Central memory CD8-positive, alpha-beta T cell (primary cell): ENCODE results near the gene SHISA5.
"Not testable (repeated sequence)": the region's sequence is repeated elsewhere in the genome, so short reads cannot be mapped to it uniquely, and the experiment has no call there.

Experiments
- ATAC-seq: fragments of 150-1000 bp; cut with Tn5 transposase; replicated peaks from 2 replicates; pipeline ENCODE4 v1.10.0; 2022; ENCODE audit warnings: mild to moderate bottlenecking, moderate FRiP score, moderate number of reproducible peaks; ENCODE audit not compliant: poor library complexity, severe bottlenecking; ENCODE audit errors: extremely low read depth
- DNase-seq, 2 donors: peaks; one replicate each; pipeline ENCODE4 v3.0.0; 2021; ENCODE audit warnings: low spot score in 2 of 2
- H3K27ac Mint-ChIP-seq: one replicate; pipeline ENCODE4 v1.8.0; 2022; ENCODE audit warnings: low read depth, mild to moderate bottlenecking, moderate library complexity, mixed read lengths
- H3K27me3 Mint-ChIP-seq: one replicate; pipeline ENCODE4 v1.8.0; 2022; ENCODE audit warnings: mixed read lengths
- H3K36me3 Mint-ChIP-seq: one replicate; pipeline ENCODE4 v1.8.0; 2022; ENCODE audit warnings: mild to moderate bottlenecking, moderate library complexity, mixed read lengths; ENCODE audit not compliant: insufficient read depth
- H3K4me1 Mint-ChIP-seq: one replicate; pipeline ENCODE4 v1.8.0; 2022; ENCODE audit warnings: mixed read lengths
- H3K4me3 Mint-ChIP-seq: one replicate; pipeline ENCODE4 v1.8.0; 2022; ENCODE audit warnings: mild to moderate bottlenecking, moderate library complexity, mixed read lengths
- H3K9me3 Mint-ChIP-seq: one replicate; pipeline ENCODE4 v1.8.0; 2022; ENCODE audit warnings: mixed read lengths

The SHISA5 gene

GRCh38 chr3:48470286-48470685 lies 33.7 kb downstream of the SHISA5 start:
- peaks cover 27% of the 10 kb centered on the region for H3K36me3 Mint-ChIP-seq
- peak overlapping the region; percentile 51 for H3K4me3 Mint-ChIP-seq
- peak overlapping the region; percentile 67 for H3K27ac Mint-ChIP-seq
- H3K27me3 Mint-ChIP-seq: no peaks in the 10 kb centered on the region
- ATAC-seq: no peak
- peaks cover 69% of the 10 kb centered on the region for H3K4me1 Mint-ChIP-seq
- no peaks in the 10 kb centered on the region for H3K9me3 Mint-ChIP-seq
- no peak for DNase-seq

DNA sequence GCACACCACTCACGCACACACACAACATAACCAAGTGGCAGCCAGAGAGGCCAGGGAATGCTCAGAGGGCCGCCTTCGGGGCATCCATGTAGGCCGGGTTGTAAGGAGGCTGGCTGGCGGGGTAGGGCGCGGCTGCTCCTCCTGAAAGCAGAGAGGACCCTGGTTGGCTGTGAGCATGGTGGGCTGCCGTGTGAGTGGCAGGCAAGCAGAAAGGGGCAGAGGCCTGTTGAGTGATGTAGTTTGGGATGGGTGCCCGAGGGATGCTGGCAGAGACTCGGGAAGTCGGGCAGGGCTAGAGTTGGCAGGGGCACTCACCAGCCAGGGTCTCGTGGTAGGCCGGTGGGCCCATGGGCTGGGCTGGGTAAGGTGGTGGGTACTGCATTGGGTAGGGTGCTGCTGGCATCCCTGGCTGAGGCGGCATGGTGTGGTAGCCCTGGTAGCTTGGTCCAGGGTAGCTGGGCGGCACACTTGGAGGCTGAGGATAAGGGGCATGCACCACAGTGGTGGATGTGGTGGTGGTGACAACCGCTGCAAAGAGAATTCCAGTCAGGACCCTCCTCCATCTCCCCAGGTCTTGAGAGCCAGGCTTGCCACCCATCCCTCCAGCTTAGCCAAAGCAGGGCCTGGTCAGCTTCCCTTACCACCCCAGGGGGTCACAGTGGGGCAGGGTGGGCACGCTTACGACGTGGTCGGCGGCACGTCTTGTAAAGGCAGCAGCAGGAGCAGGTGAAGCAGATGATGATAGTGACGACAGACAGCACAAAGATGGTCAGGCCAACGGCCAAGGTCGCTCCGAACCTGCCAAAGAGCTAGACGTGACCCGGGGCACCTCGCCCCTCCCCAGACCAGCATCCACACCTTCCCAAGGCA lies 34.7 kb downstream of the SHISA5 start:
- Mint-ChIP-seq H3K36me3 (peaks cover 27% of the 10 kb centered on the region), H3K27ac (peak overlapping the region; percentile 74), H3K27me3 (no peaks in the 10 kb centered on the region), H3K9me3 (no peaks in the 10 kb centered on the region), H3K4me3 (peak overlapping the region; percentile 92), H3K4me1 (peaks cover 62% of the 10 kb centered on the region)
- no peak for ATAC-seq
- DNase-seq: no peak

DNA sequence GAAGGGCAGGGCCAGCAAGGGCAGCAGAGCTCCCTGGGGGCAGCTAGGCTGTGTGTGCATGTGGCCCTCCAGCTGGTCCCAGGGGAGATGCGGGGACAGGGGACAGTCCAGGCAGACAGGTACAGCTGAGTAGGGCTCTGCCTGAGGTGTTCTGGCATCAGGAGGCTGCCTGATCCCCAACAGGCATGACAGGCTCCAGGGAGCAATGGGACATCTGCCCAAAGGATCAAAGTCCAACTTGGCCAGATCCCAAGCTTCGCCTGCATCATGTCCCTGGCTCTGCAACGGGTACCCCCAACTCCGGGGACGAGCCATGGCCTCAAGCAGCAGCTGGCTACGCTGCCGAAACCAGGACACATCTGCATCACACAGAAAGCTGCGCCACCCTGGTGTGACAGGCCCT lies 35.6 kb downstream of the SHISA5 start:
- ATAC-seq (no peak), DNase-seq (no peak)
- H3K4me1 Mint-ChIP-seq: peaks cover 56% of the 10 kb centered on the region
- H3K27ac Mint-ChIP-seq: peak overlapping the region; percentile 93
- peaks cover 27% of the 10 kb centered on the region for H3K36me3 Mint-ChIP-seq
- no peaks in the 10 kb centered on the region for H3K9me3 Mint-ChIP-seq
- peak overlapping the region; percentile 92 for H3K4me3 Mint-ChIP-seq
- H3K27me3 Mint-ChIP-seq: no peaks in the 10 kb centered on the region

- ATAC-seq (no peak), DNase-seq (no peak)
- Mint-ChIP-seq H3K27ac (peak overlapping the region; percentile 93), H3K4me1 (peaks cover 50% of the 10 kb centered on the region), H3K36me3 (peaks cover 23% of the 10 kb centered on the region), H3K4me3 (peak overlapping the region; percentile 92), H3K27me3 (no peaks in the 10 kb centered on the region), H3K9me3 (no peaks in the 10 kb centered on the region)
Observed at GRCh38 chr3:48467473-48468267, 36.3 kb downstream of the SHISA5 start.

- H3K36me3 Mint-ChIP-seq: peaks cover 22% of the 10 kb centered on the region
- H3K9me3 Mint-ChIP-seq: no peaks in the 10 kb centered on the region
- DNase-seq (no peak), ATAC-seq (no peak)
- H3K4me3 Mint-ChIP-seq: peak overlapping the region; percentile 92
- H3K4me1 Mint-ChIP-seq: peaks cover 49% of the 10 kb centered on the region
- peak overlapping the region; percentile 93 for H3K27ac Mint-ChIP-seq
- no peaks in the 10 kb centered on the region for H3K27me3 Mint-ChIP-seq
Observed at GRCh38 chr3:48467110-48467454, 36.9 kb downstream of the SHISA5 start.

DNA sequence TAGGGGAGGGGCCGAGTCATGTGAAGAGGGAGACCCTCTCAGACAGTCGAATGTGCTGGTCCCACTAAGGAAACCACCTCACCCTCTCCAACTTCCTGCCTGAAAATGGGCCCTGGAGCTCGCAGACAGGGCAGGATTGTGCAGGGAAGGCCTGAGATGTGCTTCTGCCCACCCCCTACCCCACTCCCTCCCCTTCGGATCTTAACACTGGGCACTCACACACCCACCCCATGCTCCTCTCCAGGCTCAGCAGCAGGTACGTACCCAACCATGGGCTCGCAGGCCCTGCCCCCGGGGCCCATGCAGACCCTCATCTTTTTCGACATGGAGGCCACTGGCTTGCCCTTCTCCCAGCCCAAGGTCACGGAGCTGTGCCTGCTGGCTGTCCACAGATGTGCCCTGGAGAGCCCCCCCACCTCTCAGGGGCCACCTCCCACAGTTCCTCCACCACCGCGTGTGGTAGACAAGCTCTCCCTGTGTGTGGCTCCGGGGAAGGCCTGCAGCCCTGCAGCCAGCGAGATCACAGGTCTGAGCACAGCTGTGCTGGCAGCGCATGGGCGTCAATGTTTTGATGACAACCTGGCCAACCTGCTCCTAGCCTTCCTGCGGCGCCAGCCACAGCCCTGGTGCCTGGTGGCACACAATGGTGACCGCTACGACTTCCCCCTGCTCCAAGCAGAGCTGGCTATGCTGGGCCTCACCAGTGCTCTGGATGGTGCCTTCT lies 37.4 kb downstream of the SHISA5 start:
- Mint-ChIP-seq H3K27me3 (no peaks in the 10 kb centered on the region), H3K36me3 (peaks cover 23% of the 10 kb centered on the region), H3K4me1 (peaks cover 49% of the 10 kb centered on the region), H3K27ac (peak overlapping the region; percentile 93), H3K9me3 (no peaks in the 10 kb centered on the region), H3K4me3 (peak overlapping the region; percentile 92)
- no peak for DNase-seq
- ATAC-seq: peak; percentile 62

- Mint-ChIP-seq H3K27me3 (no peaks in the 10 kb centered on the region), H3K9me3 (no peaks in the 10 kb centered on the region), H3K4me3 (peak overlapping the region; percentile 92), H3K36me3 (peaks cover 26% of the 10 kb centered on the region), H3K27ac (peak overlapping the region; percentile 93), H3K4me1 (peaks cover 52% of the 10 kb centered on the region)
- DNase-seq (peak; percentile 56 to 68), ATAC-seq (peak; percentile 95)
Observed at GRCh38 chr3:48465531-48466378, 38.2 kb downstream of the SHISA5 start.

- no peaks in the 10 kb centered on the region for H3K27me3 Mint-ChIP-seq
- ATAC-seq (no peak), DNase-seq (no peak)
- H3K27ac Mint-ChIP-seq: peak overlapping the region; percentile 93
- peaks cover 22% of the 10 kb centered on the region for H3K36me3 Mint-ChIP-seq
- peak overlapping the region; percentile 92 for H3K4me3 Mint-ChIP-seq
- peaks cover 49% of the 10 kb centered on the region for H3K4me1 Mint-ChIP-seq
- H3K9me3 Mint-ChIP-seq: no peaks in the 10 kb centered on the region
Observed at GRCh38 chr3:48465237-48465530, 38.8 kb downstream of the SHISA5 start.

DNA sequence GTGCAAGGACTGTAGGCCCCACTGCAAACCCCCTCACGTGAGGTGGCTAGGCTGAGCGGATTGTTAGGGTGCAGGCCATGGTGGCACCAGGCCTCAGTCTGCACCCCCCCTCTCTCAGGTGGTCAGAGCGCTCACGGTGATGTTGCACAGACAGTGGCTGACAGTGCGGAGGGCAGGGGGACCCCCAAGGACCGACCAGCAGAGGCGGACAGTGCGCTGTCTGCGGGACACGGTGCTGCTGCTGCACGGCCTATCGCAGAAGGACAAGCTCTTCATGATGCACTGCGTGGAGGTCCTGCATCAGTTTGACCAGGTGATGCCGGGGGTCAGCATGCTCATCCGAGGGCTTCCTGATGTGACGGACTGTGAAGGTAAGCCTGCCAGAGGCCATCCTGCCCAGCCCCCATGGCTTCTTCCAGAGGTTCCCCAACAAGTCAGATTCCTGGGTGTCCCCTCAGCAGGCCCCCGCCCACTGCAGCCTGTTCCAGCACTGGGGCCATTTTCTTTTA lies 39.2 kb downstream of the SHISA5 start:
- DNase-seq: no peak
- peaks cover 45% of the 10 kb centered on the region for H3K4me1 Mint-ChIP-seq
- H3K36me3 Mint-ChIP-seq: peaks cover 19% of the 10 kb centered on the region

GRCh38 chr3:48463703-48464102 lies 40.3 kb downstream of the SHISA5 start:
- DNase-seq: no peak
- Mint-ChIP-seq H3K9me3 (no peaks in the 10 kb centered on the region), H3K27ac (no peak overlapping the region), H3K4me3 (no peak overlapping the region), H3K27me3 (no peaks in the 10 kb centered on the region), H3K4me1 (peaks cover 36% of the 10 kb centered on the region), H3K36me3 (peaks cover 17% of the 10 kb centered on the region)
- ATAC-seq: no peak

More for the DNA sequence above, 39.2 kb downstream of the SHISA5 start:
- peak overlapping the region; percentile 93 for H3K27ac Mint-ChIP-seq
- peak overlapping the region; percentile 92 for H3K4me3 Mint-ChIP-seq
- ATAC-seq: no peak
- no peaks in the 10 kb centered on the region for H3K9me3 Mint-ChIP-seq
- H3K27me3 Mint-ChIP-seq: no peaks in the 10 kb centered on the region

DNA sequence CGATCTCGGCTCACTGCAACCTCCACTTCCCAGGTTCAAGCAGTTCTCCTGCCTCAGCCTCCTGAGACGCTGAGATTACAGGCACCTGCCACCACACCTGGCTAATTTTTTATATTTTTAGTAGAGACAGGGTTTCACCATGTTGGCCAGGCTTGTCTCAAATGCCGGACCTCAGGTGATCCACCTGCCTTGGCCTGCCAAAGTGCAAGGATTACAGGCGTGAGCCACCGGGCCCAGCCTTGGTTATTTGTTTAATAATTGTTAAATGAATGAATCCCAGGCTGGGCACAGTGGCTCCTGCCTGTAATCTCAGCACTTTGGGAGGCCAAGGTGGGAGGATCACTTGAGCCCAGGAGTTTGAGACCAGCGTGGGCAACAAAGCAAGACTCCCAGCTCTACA lies 42.2 kb downstream of the SHISA5 start:
- not testable (repeated sequence) for H3K9me3 Mint-ChIP-seq, H3K27me3 Mint-ChIP-seq, H3K4me3 Mint-ChIP-seq, ATAC-seq, H3K27ac Mint-ChIP-seq, DNase-seq
- H3K36me3 Mint-ChIP-seq: peaks cover 20% of the 10 kb centered on the region
- peaks cover 18% of the 10 kb centered on the region for H3K4me1 Mint-ChIP-seq

- H3K4me3 Mint-ChIP-seq: no peak overlapping the region
- H3K27me3 Mint-ChIP-seq: no peaks in the 10 kb centered on the region
- H3K4me1 Mint-ChIP-seq: peaks cover 8% of the 10 kb centered on the region
- DNase-seq (no peak), ATAC-seq (no peak)
- H3K36me3 Mint-ChIP-seq: peaks cover 15% of the 10 kb centered on the region
- H3K9me3 Mint-ChIP-seq: no peaks in the 10 kb centered on the region
- no peak overlapping the region for H3K27ac Mint-ChIP-seq
Observed at GRCh38 chr3:48460517-48460902, 43.5 kb downstream of the SHISA5 start.
